H1 (cell line): ENCODE measurements around the gene CBX4.

Experiments
- EGR1 ChIP-seq: IDR thresholded peaks from 2 replicates; pipeline ENCODE4 v1.6.1; 2011; ENCODE audit warnings: low read depth, low read length, borderline replicate concordance
- KDM1A ChIP-seq: fragments of 200-600, 300-600 bp; sonication (generic); IDR thresholded peaks from 2 replicates; pipeline ENCODE4 v1.7.1; 2016; ENCODE audit warnings: mild to moderate bottlenecking, low read length, borderline replicate concordance

GRCh38 chr17:79835470-79835899, 3.8 kb downstream of the CBX4 start:
- TF ChIP-seq EGR1, result no peak
- TF ChIP-seq KDM1A, result no peak
